GM19025 (cell line): ENCODE measurements around the gene LTBR.
"Not testable (repeated sequence)": the region's sequence is repeated elsewhere in the genome, so short reads cannot be mapped to it uniquely, and the experiment has no call there.

Source experiments
- ATAC-seq: cut with Tn5 transposase; IDR thresholded peaks from one replicate; pipeline ENCODE4 v1.9.1; 2021; ENCODE audit warnings: mild to moderate bottlenecking, low read depth, moderate library complexity; ENCODE audit not compliant: unreplicated experiment

LTBR gene

GRCh38 chr12:6383572-6384498 is at the start of gene LTBR:
Gene LTBR, plus strand, starts transcription at chr12:6384162. Its CDS starts 197 bp downstream, at chr12:6384359.
- no peak for ATAC-seq

- no peak for ATAC-seq
Observed at GRCh38 chr12:6334359-6334758, 49.6 kb upstream of the LTBR start.

GRCh38 chr12:6334940-6335450 is 49.0 kb upstream of the LTBR start:
- no peak for ATAC-seq

- peak; percentile 80 for ATAC-seq
Observed at GRCh38 chr12:6335451-6336078, 48.4 kb upstream of the LTBR start.

- no peak for ATAC-seq
Observed at GRCh38 chr12:6336079-6336888, 47.7 kb upstream of the LTBR start.

GRCh38 chr12:6336889-6337853 is 46.8 kb upstream of the LTBR start:
- no peak for ATAC-seq

GRCh38 chr12:6337958-6338433 is 46.0 kb upstream of the LTBR start:
- ATAC-seq: no peak

GRCh38 chr12:6338536-6338935 is 45.4 kb upstream of the LTBR start:
- ATAC-seq: not testable (repeated sequence)

- ATAC-seq: no peak
Observed at GRCh38 chr12:6338955-6339354, 45.0 kb upstream of the LTBR start.

GRCh38 chr12:6340032-6340638 is 43.8 kb upstream of the LTBR start:
- ATAC-seq: no peak

GRCh38 chr12:6340745-6341416 is 43.1 kb upstream of the LTBR start:
- no peak for ATAC-seq

GRCh38 chr12:6341417-6342139 is 42.4 kb upstream of the LTBR start, which contains the start of gene TNFRSF1A:
Gene TNFRSF1A, minus strand, starts transcription at chr12:6342076. Its CDS starts 262 bp downstream, at chr12:6341814.
- ATAC-seq: no peak

GRCh38 chr12:6342140-6342889 is 41.6 kb upstream of the LTBR start:
- no peak for ATAC-seq

GRCh38 chr12:6343518-6343917 is 40.4 kb upstream of the LTBR start:
- ATAC-seq: no peak

- ATAC-seq: not testable (repeated sequence)
Observed at GRCh38 chr12:6344101-6344660, 39.8 kb upstream of the LTBR start.

- no peak for ATAC-seq
Observed at GRCh38 chr12:6345319-6346091, 38.5 kb upstream of the LTBR start.
